ENCODE measurements around the gene LIPK. TPM values are rescaled to one million over a fixed set of nuclear protein-coding genes. Genes with fewer than 3 reads are reported as not detected.

LIPK gene
- not detected in 3 replicates for total RNA-seq

GRCh38 chr10:88705958-88706357, at the start of gene LIPK:
TSS of gene LIPK (plus strand) at chr10:88706249. CDS start at chr10:88724544, 18,295 bp downstream.
- Mint-ChIP-seq H3K27ac (no peak within 1 kb of the TSS), H3K4me3 (no peak within 1 kb of the TSS), H3K36me3 (no peaks in the 10 kb centered on the region), H3K27me3 (ENCODE audit: low read depth) (no peaks in the 10 kb centered on the region), H3K4me1 (peaks cover 13% of the 10 kb centered on the region), H3K9me3 (no peaks in the 10 kb centered on the region)
- TF ChIP-seq CTCF (IDR thresholded peaks at IDR 0.05; ENCODE audit: unreplicated experiment) = no peak
- DNase-seq (ENCODE audit: low spot score in 2 of 2, unreplicated experiment in 2 of 2) = no peak

GRCh38 chr10:88657901-88658300, 48.1 kb upstream of the LIPK start:
- H3K27ac Mint-ChIP-seq = no peak overlapping the region
- no peaks in the 10 kb centered on the region for H3K4me1 Mint-ChIP-seq
- no peak for TF ChIP-seq CTCF (IDR thresholded peaks at IDR 0.05; ENCODE audit: unreplicated experiment)
- no peaks in the 10 kb centered on the region for H3K9me3 Mint-ChIP-seq
- no peak for DNase-seq (ENCODE audit: low spot score in 2 of 2, unreplicated experiment in 2 of 2)
- peaks cover 2% of the 10 kb centered on the region for H3K27me3 Mint-ChIP-seq (ENCODE audit: low read depth)
- no peaks in the 10 kb centered on the region for H3K36me3 Mint-ChIP-seq
- no peak overlapping the region for H3K4me3 Mint-ChIP-seq

GRCh38 chr10:88659725-88660597, 46.1 kb upstream of the LIPK start:
- no peak overlapping the region for H3K27ac Mint-ChIP-seq
- peaks cover 2% of the 10 kb centered on the region for H3K27me3 Mint-ChIP-seq (ENCODE audit: low read depth)
- TF ChIP-seq CTCF (IDR thresholded peaks at IDR 0.05; ENCODE audit: unreplicated experiment) = no peak
- no peak overlapping the region for H3K4me3 Mint-ChIP-seq
- DNase-seq (ENCODE audit: low spot score in 2 of 2, unreplicated experiment in 2 of 2) = no peak
- H3K9me3 Mint-ChIP-seq = no peaks in the 10 kb centered on the region
- H3K36me3 Mint-ChIP-seq = no peaks in the 10 kb centered on the region
- H3K4me1 Mint-ChIP-seq = no peaks in the 10 kb centered on the region

- H3K36me3 Mint-ChIP-seq = no peaks in the 10 kb centered on the region
- no peak for TF ChIP-seq CTCF (IDR thresholded peaks at IDR 0.05; ENCODE audit: unreplicated experiment)
- no peaks in the 10 kb centered on the region for H3K9me3 Mint-ChIP-seq
- H3K27ac Mint-ChIP-seq = no peak overlapping the region
- no peak for DNase-seq (ENCODE audit: low spot score in 2 of 2, unreplicated experiment in 2 of 2)
- no peak overlapping the region for H3K4me3 Mint-ChIP-seq
- H3K4me1 Mint-ChIP-seq = no peaks in the 10 kb centered on the region
- peaks cover 2% of the 10 kb centered on the region for H3K27me3 Mint-ChIP-seq (ENCODE audit: low read depth)
Observed at GRCh38 chr10:88660598-88660884, 45.5 kb upstream of the LIPK start.

GRCh38 chr10:88661018-88661417, 45.0 kb upstream of the LIPK start:
- DNase-seq (ENCODE audit: low spot score in 2 of 2, unreplicated experiment in 2 of 2) = no peak
- Mint-ChIP-seq H3K27ac (no peak overlapping the region), H3K36me3 (no peaks in the 10 kb centered on the region), H3K9me3 (no peaks in the 10 kb centered on the region), H3K4me1 (no peaks in the 10 kb centered on the region), H3K27me3 (ENCODE audit: low read depth) (peaks cover 2% of the 10 kb centered on the region), H3K4me3 (no peak overlapping the region)
- TF ChIP-seq CTCF (IDR thresholded peaks at IDR 0.05; ENCODE audit: unreplicated experiment) = no peak
